H9 (cell line): ENCODE data around the gene SCGB1A1. TPM values are rescaled to one million over a fixed set of nuclear protein-coding genes. Genes with fewer than 3 reads are reported as not detected.

ENCODE experiments used
- DNase-seq: peaks from one replicate; pipeline ENCODE4 v3.0.0-alpha.2; 2017
- H2AFZ ChIP-seq: one replicate; pipeline ENCODE4 v1.6.1; 2013; ENCODE audit warnings: mild to moderate bottlenecking, low read length, control low read depth, moderate library complexity
- H2AK5ac ChIP-seq: 2 replicates; pipeline ENCODE4 v1.6.1; 2013; ENCODE audit warnings: low read length, control low read depth, mixed read lengths; ENCODE audit not compliant: insufficient read length
- H2BK120ac ChIP-seq: one replicate; pipeline ENCODE4 v1.6.1; 2013; ENCODE audit warnings: low read depth, mild to moderate bottlenecking, low read length, control low read depth, inconsistent platforms; ENCODE audit not compliant: poor library complexity, severe bottlenecking
- H2BK12ac ChIP-seq: 2 replicates; pipeline ENCODE4 v1.6.1; 2013; ENCODE audit warnings: low read length, control low read depth, mixed read lengths, low read depth; ENCODE audit not compliant: insufficient read length
- H2BK15ac ChIP-seq: 2 replicates; pipeline ENCODE4 v1.6.1; 2013; ENCODE audit warnings: low read depth, low read length, control low read depth
- H2BK20ac ChIP-seq: one replicate; pipeline ENCODE4 v1.6.1; 2013; ENCODE audit warnings: low read depth, mild to moderate bottlenecking, low read length, control low read depth, inconsistent platforms; ENCODE audit not compliant: poor library complexity, severe bottlenecking
- H2BK5ac ChIP-seq: 2 replicates; pipeline ENCODE4 v1.6.1; 2013; ENCODE audit warnings: low read length, control low read depth, mixed read lengths; ENCODE audit not compliant: insufficient read length
- H3K14ac ChIP-seq: 2 replicates; pipeline ENCODE4 v1.6.1; 2013; ENCODE audit warnings: low read length, control low read depth; ENCODE audit not compliant: insufficient read depth
- H3K18ac ChIP-seq: 2 replicates; pipeline ENCODE4 v1.6.1; 2013; ENCODE audit warnings: low read depth, mild to moderate bottlenecking, mixed read lengths, low read length, control low read depth; ENCODE audit not compliant: insufficient read length
- H3K23ac ChIP-seq: 2 replicates; pipeline ENCODE4 v1.6.1; 2013; ENCODE audit warnings: low read length, control low read depth, mixed read lengths, low read depth; ENCODE audit not compliant: insufficient read length
- H3K23me2 ChIP-seq: 2 replicates; pipeline ENCODE4 v1.6.1; 2013; ENCODE audit warnings: low read depth, mild to moderate bottlenecking, mixed read lengths, low read length, control low read depth; ENCODE audit not compliant: insufficient read length, poor library complexity, severe bottlenecking
- H3K27ac ChIP-seq: 2 replicates; pipeline ENCODE4 v1.5.1; 2013; ENCODE audit warnings: low read length, control low read depth, mixed read lengths, low read depth; ENCODE audit not compliant: insufficient read length
- H3K27me3 ChIP-seq: 2 replicates; pipeline ENCODE4 v1.6.1; 2013; ENCODE audit warnings: low read length, control low read depth, inconsistent platforms; ENCODE audit not compliant: insufficient read depth
- H3K4ac ChIP-seq: 2 replicates; pipeline ENCODE4 v1.6.1; 2013; ENCODE audit warnings: low read depth, mild to moderate bottlenecking, control low read depth, inconsistent platforms, low read length, moderate library complexity
- H3K4me1 ChIP-seq: 2 replicates; pipeline ENCODE4 v1.6.1; 2013; ENCODE audit warnings: low read length, control low read depth, inconsistent platforms; ENCODE audit not compliant: insufficient read depth
- H3K4me2 ChIP-seq: 2 replicates; pipeline ENCODE4 v1.6.1; 2013; ENCODE audit warnings: low read length, control low read depth, mixed read lengths; ENCODE audit not compliant: insufficient read length, insufficient read depth
- H3K56ac ChIP-seq: 2 replicates; pipeline ENCODE4 v1.6.1; 2013; ENCODE audit warnings: low read depth, mild to moderate bottlenecking, mixed read lengths, low read length, control low read depth; ENCODE audit not compliant: insufficient read length
- H3K79me1 ChIP-seq: 2 replicates; pipeline ENCODE4 v1.6.1; 2013; ENCODE audit warnings: low read depth, mild to moderate bottlenecking, moderate library complexity, low read length, control low read depth, inconsistent platforms; ENCODE audit not compliant: insufficient read depth, poor library complexity, severe bottlenecking
- H3K79me2 ChIP-seq: 2 replicates; pipeline ENCODE4 v1.6.1; 2013; ENCODE audit warnings: low read length, control low read depth, inconsistent platforms; ENCODE audit not compliant: insufficient read depth
- H3K9ac ChIP-seq: 2 replicates; pipeline ENCODE4 v1.6.1; 2013; ENCODE audit warnings: low read length, control low read depth, mixed read lengths; ENCODE audit not compliant: insufficient read length; ENCODE audit errors: extremely low read depth
- H3K9me3 ChIP-seq: one replicate; pipeline ENCODE4 v1.6.1; 2013; ENCODE audit warnings: low read depth, low read length, inconsistent platforms; ENCODE audit not compliant: control insufficient read depth
- H3T11ph ChIP-seq: one replicate; pipeline ENCODE4 v1.6.1; 2013; ENCODE audit warnings: mild to moderate bottlenecking, low read length, control low read depth, inconsistent platforms
- H4K20me1 ChIP-seq: one replicate; pipeline ENCODE4 v1.6.1; 2013; ENCODE audit not compliant: control insufficient read depth, insufficient read length, insufficient read depth
- H4K5ac ChIP-seq: 2 replicates; pipeline ENCODE4 v1.6.1; 2013; ENCODE audit warnings: low read depth, mild to moderate bottlenecking, mixed read lengths, low read length, control low read depth; ENCODE audit not compliant: insufficient read length
- H4K8ac ChIP-seq: replicated peaks from 2 replicates; pipeline ENCODE4 v1.6.1; 2013; ENCODE audit warnings: low read length, control low read depth, mixed read lengths, low read depth; ENCODE audit not compliant: insufficient read length
- H4K91ac ChIP-seq: 2 replicates; pipeline ENCODE4 v1.6.1; 2013; ENCODE audit warnings: low read depth, mild to moderate bottlenecking, moderate library complexity, mixed read lengths, low read length, control low read depth; ENCODE audit not compliant: insufficient read length
- H3K27ac Mint-ChIP-seq, 3 experiments: 2 replicates in 2 of 3; 3 replicates in 1 of 3; pipeline ENCODE4 v1.8.0; 2020 to 2021; ENCODE audit warnings: mixed read lengths in 3 of 3, mild to moderate bottlenecking in 1 of 3, moderate library complexity in 1 of 3
- H3K27me3 Mint-ChIP-seq: 2 replicates; pipeline ENCODE4 v1.8.0; 2021; ENCODE audit warnings: low read depth, mild to moderate bottlenecking, moderate library complexity, mixed read lengths
- H3K36me3 Mint-ChIP-seq, 3 experiments: 2 replicates in 2 of 3; 3 replicates in 1 of 3; pipeline ENCODE4 v1.8.0; 2020 to 2021; ENCODE audit warnings: low read depth in 3 of 3, mixed read lengths in 3 of 3; ENCODE audit not compliant: insufficient read depth in 1 of 3
- H3K4me1 Mint-ChIP-seq, 2 experiments: 2 replicates each; pipeline ENCODE4 v1.8.0; 2020; ENCODE audit warnings: mixed read lengths in 2 of 2
- H3K4me3 Mint-ChIP-seq, 2 experiments: 2 replicates in 1 of 2; 3 replicates in 1 of 2; pipeline ENCODE4 v1.8.0; 2020 to 2021; ENCODE audit warnings: mild to moderate bottlenecking in 2 of 2, mixed read lengths in 2 of 2, moderate library complexity in 1 of 2
- H3K9me3 Mint-ChIP-seq, 2 experiments: 2 replicates in 1 of 2; 3 replicates in 1 of 2; pipeline ENCODE4 v1.8.0; 2020; ENCODE audit warnings: mild to moderate bottlenecking in 2 of 2, mixed read lengths in 2 of 2, moderate library complexity in 1 of 2
- WGBS: extraction: QIAGEN DNeasy Blood & Tissue Kit; methylation state at CpG from one replicate; pipeline ENCODE4 v1.1.7; 2013; ENCODE audit warnings: missing lambda C conversion rate, low lambda C conversion rate, mixed read lengths; ENCODE audit not compliant: insufficient read length; ENCODE audit errors: extremely low coverage; 5-methylcytosine and 5-hydroxymethylcytosine counted together
- total RNA-seq: library from RNA; stranded (reverse); gene quantifications from 2 replicates; pipeline ENCODE4 v1.2.1, GENCODE V29; 2021
- TF ChIP-seq, protein P1 (sequence below): fragments of 200-600 bp; sonication (generic); conservative IDR thresholded peaks from 3 replicates; pipeline ENCODE4 v1.8.0; 2021; ENCODE audit warnings: antibody characterized with exemption, mild to moderate bottlenecking

Gene SCGB1A1
- total RNA-seq, 1 experiment from 2014 or later: not detected

DNA sequence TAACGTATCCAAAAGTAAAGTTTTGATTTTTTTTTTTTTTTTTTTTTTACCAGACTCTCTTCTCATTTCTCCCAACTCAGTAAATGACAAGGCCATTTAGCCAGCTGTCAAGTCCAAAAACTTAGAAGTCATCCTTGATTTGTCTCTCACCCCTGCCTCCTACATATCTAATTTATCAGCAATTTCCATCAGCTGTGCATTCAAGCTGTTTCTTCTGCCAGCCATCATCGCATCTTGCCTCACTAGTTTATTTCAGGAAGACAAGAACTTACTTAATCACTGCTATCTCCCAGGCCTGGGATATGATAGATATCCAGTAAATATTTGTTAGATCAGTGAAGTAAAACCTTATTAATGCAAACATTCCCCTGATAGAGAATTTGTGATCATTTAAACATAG lies 47.6 kb downstream of the SCGB1A1 start:
- H3K4me1 ChIP-seq: no peaks in the 10 kb centered on the region
- H2AFZ ChIP-seq: no peak overlapping the region
- no peak overlapping the region for H3K27ac Mint-ChIP-seq
- no peak overlapping the region for H3T11ph ChIP-seq
- no peak overlapping the region for H3K4ac ChIP-seq
- no peak overlapping the region for H3K9ac ChIP-seq
- H2BK15ac ChIP-seq: no peak overlapping the region
- no peak overlapping the region for H4K5ac ChIP-seq
- H3K79me1 ChIP-seq: no peaks in the 10 kb centered on the region
- no peak overlapping the region for H2AK5ac ChIP-seq
- H3K14ac ChIP-seq: no peak overlapping the region
- no peak overlapping the region for H3K27ac ChIP-seq
- no peaks in the 10 kb centered on the region for H3K9me3 ChIP-seq
- H3K56ac ChIP-seq: no peak overlapping the region
- H3K9me3 Mint-ChIP-seq: no peaks in the 10 kb centered on the region
- TF ChIP-seq, protein P1, sequence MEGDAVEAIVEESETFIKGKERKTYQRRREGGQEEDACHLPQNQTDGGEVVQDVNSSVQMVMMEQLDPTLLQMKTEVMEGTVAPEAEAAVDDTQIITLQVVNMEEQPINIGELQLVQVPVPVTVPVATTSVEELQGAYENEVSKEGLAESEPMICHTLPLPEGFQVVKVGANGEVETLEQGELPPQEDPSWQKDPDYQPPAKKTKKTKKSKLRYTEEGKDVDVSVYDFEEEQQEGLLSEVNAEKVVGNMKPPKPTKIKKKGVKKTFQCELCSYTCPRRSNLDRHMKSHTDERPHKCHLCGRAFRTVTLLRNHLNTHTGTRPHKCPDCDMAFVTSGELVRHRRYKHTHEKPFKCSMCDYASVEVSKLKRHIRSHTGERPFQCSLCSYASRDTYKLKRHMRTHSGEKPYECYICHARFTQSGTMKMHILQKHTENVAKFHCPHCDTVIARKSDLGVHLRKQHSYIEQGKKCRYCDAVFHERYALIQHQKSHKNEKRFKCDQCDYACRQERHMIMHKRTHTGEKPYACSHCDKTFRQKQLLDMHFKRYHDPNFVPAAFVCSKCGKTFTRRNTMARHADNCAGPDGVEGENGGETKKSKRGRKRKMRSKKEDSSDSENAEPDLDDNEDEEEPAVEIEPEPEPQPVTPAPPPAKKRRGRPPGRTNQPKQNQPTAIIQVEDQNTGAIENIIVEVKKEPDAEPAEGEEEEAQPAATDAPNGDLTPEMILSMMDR: no peak
- no peak overlapping the region for H3K4me3 Mint-ChIP-seq
- peaks cover 0 to 3% of the 10 kb centered on the region in 2 experiments; a peak in 1 of 4 replicates for H3K4me1 Mint-ChIP-seq
- H4K91ac ChIP-seq: no peak overlapping the region
- no peak overlapping the region for H3K23ac ChIP-seq
- H4K20me1 ChIP-seq: no peaks in the 10 kb centered on the region
- no peaks in the 10 kb centered on the region for H3K23me2 ChIP-seq
- H3K27me3 ChIP-seq: no peaks in the 10 kb centered on the region
- H3K18ac ChIP-seq: no peak overlapping the region
- H3K4me2 ChIP-seq: no peak overlapping the region
- no peak overlapping the region for H2BK120ac ChIP-seq
- H3K79me2 ChIP-seq: no peaks in the 10 kb centered on the region
- no peaks in the 10 kb centered on the region for H3K36me3 Mint-ChIP-seq
- no peak for DNase-seq
- H2BK5ac ChIP-seq: no peak overlapping the region
- H2BK12ac ChIP-seq: no peak overlapping the region
- no CpG with 5 or more reads among the region's 2 CpGs for WGBS
- no peak overlapping the region for H4K8ac ChIP-seq
- peaks cover 4% of the 10 kb centered on the region; the same call in 1 of the 2 replicates for H3K27me3 Mint-ChIP-seq
- no peak overlapping the region for H2BK20ac ChIP-seq
